NCI-H128 (cell line): ENCODE results near the gene KCNJ12.

Experiments
- DNase-seq: peaks from one replicate; lab custom pipeline; 2025; ENCODE audit not compliant: unreplicated experiment; lab: John Stamatoyannopoulos, UW

KCNJ12 gene

DNA sequence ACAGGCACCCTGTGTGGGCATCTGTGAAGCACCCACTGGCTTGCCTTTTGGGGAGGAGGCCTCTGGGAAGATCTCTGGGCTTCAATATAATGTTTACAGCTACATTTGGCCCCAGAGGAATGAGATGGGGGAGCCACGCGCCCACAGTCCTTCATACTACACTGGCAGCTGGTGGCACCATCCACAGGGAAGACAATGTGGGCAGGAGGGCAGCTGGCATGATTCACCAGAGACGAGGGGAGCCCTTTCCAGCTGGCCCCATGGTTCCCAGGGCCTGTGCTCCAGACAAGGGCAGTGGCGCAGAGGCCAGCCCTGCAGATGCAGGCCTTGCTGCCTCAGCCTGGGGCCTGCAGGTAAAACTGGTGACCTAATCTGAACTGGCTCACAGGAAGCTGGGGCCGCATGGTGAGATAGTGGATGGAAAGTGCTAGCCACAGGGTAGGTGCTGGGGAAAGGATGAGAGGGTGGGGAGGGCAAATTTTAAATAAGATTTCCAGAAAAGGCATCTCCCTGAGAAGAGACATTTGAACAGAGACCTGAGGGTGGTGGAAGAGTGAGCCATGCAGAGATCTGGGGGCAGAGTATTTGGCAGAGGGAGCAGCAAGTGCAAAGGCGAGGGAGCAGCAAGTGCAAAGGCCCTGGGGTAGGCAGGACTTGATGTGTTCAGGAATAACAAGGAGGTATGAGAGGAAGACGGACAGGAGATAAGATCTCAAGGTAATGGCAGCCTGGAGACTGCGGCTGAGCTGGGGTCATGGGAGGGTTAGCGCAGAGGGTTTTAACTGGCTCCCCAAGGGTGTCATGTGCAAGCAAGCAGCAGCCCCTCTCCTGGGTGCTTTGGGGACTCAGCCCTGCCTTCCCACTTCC lies 12.1 kb upstream of the KCNJ12 start:
- no peak for DNase-seq

DNA sequence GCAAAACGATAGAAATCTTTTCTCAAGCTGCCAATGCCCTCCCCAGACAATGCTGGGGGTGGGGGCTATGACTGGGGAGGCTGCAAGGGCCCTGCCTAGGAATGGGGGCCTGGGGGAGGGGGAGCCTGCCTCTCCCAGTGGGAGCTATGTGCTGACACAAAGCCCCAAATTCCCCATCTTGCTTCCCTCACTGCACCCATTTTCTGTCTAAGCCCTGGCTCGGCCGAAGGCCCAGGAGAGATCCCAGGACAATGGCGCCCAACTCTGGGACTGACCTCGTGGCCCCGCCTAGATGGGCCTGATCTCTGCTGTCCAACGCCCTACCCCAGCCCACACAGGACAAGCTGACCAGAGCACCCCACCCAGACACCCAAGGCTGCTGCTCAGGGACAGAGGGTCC lies 11.1 kb upstream of the KCNJ12 start:
- DNase-seq, result no peak

DNA sequence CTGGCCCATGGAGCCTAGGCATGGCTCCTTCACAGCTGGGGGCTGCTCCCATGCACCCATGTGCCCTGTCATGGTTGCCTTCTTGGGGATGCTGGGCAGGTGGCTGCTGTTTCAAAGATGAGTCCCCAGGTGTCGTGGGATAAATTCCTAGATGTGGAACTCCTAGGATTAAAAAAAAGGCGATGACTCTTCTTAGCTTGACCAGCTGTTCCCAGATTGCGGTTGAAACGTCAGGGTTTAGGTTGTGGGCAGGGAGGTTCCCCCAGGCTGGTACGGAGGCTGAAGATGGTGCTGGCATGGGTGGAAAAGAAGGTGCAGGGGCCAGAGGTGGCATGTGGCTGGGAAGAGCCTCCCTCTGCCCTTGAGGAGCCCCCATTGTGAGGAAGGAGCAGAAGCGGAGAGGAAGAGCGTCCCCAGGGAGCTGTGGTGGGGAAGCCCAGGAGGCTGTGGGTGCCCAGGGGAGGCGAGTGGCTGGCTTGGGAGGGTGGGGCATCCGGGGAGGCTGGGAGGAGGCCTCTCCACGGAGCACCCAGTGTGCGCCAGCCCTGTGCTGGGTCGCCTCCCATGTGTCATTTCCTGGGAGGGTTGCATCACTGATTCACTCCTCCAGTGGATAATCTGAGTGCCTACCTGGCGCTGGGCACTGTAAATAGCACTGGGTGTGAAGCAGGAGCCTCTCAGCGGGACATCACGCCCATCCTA lies 7.5 kb upstream of the KCNJ12 start:
- DNase-seq, result no peak

DNA sequence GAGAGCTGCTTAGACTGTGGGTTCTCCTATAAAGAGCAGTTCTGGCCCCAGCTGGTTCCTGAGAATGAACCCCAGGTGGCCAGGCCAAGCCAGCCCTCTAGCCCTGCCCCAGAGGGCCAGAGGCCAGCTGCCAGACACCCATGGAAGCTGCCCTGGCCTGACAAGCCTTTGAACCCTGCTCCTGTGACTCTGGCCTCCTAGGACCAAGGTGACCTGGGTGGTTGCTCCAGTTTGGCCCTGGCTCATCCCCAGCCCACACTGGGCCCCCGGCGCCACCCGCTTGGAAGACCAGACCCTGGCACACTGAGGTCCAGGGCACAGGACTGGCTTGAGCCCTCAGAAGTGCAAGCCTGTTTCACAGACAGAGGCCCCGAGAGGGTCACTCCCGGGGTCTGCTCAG lies 6.8 kb upstream of the KCNJ12 start:
- no peak for DNase-seq

DNA sequence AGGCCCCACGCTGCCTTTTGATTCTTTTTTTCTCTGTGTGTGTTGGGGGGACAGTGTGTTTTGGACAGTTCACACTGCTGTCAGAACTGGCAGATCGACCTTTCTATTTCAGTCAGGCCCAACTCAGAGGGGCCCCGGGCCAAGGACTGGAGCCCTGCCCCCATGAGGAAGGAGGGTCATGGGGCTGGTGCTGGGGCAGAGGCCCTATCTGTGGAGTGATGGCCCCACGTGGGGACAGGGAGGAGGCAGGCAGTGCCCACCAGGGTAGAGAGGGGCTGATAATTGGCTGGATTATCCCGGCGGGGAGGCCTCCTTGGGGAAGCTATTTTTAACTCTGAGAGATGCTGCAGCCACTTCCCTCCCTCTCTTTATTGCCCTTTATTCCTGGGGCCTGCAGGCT lies 5.7 kb upstream of the KCNJ12 start:
- DNase-seq, result no peak

DNA sequence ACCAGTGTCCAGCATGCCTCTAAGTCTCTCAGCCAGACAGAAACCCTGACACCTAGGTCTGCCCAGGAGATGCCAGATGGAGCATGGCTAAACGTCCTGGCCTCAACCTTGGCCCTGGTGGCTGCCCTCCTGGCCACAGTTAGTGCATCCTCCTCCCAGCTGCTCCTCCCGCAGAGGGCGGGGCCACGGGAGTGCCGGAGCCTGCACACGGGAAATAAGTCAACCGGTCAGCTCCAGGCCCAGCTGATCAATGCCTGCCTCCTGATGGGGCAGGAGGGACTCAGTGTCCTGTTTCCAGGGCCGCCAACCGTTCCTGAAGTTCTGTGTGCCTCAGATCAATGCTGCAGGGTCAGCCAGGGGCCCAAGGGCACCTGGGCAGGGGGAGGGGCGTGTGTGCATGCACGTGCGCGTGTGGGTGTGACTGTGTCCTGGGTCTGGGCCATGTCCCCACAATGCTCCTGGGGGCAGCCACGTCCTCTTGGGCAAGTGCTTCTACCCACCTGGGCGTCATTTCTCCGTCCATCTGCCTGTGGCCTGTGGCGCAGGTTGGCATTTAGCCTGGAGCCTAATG lies 4.6 kb upstream of the KCNJ12 start:
- no peak for DNase-seq

DNA sequence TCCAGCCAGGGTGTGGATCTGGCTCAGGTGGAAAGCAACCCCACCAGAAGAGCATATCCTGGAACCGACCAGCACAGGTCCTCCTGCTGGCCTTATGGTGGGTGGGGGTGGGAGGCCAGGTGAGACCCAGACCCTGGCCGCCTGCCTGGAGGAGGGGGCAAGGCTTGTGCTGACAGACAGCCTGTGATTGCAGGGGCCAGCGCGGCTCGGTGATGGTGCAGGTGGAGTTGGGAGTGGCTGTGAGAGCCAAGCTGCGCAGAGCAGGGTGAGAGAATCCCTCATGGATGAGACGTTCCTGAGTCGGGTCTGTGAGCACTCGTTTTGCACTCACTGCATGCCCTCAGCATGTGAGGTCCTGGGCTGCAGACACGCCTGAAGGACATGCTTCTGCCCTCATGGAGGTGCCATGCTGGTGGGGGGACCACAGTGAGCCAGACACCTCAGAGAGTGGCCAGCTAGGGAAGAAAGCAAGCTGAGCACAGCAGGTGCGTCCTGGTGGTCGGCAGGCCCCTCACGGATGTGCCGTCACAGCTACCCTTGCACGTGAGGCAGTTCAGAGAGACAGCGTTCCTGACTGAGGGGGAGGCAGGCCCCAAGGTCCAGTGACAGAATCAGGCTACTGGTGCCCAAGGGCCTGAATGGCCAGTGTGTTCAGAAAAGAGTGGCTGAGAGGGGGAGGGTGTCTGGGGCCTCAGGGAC lies 3.8 kb upstream of the KCNJ12 start:
- DNase-seq, result no peak

DNA sequence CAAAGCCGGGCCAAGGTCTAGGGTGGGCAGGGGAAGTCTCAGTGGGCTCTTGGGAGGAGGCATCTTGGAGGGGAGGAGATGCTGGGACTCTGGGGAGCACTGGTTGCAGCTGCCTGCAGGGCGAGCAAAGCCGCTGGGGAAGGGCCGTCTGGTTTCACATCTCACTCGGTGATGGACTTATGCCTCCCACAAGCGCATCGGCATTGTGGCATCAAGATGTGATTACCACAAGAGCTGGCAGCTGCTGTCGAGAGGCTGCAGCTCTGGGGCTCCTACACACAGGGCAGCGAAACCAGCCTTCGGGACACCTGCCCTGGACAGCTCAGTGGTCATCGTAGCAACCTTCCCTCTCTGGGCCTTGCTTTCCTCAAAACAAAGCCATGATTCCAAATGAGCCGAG lies 3.1 kb upstream of the KCNJ12 start:
- DNase-seq, result no peak

DNA sequence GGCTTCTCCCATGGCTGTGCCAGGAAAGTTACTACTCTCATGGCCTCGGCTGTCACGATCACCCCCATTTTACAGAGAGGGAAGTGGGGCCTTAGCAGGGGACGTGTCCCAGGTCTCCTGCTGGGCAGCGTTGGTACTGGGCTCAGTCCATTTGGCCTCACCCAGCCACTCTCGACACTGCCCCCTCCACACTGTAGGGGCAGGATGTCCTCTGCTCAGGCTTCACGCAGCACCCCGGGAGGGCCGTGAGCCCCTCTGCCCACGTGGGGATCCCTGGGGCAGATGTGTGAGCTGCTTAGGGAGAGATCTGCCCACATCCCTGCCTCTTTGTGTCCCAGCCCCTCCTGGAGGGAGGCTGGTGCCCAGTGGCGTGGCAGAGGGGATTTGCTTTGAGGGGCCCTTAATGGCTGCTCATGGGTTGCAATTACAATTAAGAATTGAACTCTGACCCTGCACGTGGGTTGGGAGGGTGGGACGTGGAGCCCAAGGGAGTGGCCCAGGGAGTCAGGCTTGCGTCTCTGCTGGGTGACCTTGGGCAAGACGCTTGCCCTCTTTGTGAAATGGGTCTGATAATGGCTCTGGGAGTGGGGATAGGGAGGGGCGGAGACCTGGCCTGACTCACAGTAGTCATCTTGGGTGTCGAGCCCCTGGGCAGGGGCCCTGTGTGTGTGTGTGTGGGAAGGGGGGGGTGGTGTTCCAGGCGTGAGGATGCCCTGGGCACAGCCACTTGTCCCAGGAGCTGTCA lies 2.3 kb upstream of the KCNJ12 start:
- DNase-seq, result no peak

DNA sequence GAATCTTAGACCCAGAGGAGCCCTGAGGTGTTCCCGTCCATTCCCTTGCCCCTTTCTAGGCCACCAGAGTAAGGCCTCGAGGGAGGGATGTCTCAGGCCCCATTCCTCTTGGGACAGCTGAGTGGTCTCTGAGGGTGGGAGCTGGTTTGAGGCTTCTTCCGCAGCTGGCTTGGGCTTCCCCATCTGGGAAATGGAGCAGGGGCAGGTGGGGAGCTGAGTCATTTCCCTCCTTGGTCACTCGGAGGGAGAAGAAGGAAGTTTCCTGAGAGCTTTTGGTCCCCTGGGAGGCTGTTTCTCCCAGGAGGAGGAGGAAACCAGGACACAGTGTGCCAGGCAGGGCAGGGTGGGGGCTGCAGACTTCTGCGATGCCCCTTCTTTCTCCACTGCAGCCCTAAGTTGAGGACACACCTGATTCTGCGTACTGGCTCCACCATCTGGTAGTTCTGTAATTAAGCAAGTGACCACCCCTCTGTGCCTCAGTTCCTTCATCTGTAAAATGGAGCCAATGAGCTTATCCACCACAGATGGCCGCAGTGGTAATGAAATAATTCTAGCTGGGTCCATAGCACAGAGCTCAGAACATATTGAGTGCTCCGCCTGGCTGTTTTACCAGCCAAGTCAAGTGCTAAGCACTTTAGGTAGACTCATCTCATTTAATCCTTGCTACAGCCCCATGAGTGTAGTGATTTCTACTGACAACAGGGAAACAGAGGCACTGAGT lies 1.6 kb upstream of the KCNJ12 start:
- no peak for DNase-seq

DNA sequence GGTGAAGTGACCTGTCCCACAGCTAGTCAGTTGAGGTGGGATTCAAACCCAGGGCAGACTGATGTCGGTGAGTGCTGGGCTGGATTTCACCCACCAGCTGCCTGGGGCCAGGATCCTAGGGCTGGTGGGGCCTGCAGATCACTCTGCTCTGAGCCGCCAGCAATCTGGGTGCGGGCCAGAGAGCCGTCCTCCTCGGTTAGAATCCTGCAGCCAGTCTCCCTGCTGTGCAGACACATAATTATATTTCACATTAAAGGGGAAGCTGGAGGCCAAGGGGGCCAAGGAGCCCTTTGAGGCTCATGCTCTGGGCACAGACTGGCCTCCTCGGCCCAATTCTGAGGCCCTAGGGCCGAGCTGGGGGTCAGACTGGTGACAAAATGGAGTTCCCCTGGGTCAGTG lies 996 bp upstream of the KCNJ12 start:
- no peak for DNase-seq

DNA sequence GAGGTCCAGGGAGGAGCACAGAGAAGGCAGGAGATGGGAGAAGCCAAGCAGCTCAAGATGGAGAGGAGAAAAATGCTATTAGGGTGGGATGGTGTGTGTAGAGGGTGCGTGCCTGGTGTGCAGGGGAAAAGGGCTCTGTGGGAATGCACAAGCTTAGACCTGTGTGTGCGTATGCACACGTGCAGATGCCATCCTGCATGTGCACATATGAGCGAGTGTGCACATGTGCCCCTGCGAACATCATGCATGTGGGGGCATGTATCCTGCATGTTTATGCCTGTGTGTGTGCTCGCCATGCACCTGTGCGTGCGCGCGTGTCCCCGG lies 438 bp upstream of the KCNJ12 start:
- DNase-seq, result no peak

DNA sequence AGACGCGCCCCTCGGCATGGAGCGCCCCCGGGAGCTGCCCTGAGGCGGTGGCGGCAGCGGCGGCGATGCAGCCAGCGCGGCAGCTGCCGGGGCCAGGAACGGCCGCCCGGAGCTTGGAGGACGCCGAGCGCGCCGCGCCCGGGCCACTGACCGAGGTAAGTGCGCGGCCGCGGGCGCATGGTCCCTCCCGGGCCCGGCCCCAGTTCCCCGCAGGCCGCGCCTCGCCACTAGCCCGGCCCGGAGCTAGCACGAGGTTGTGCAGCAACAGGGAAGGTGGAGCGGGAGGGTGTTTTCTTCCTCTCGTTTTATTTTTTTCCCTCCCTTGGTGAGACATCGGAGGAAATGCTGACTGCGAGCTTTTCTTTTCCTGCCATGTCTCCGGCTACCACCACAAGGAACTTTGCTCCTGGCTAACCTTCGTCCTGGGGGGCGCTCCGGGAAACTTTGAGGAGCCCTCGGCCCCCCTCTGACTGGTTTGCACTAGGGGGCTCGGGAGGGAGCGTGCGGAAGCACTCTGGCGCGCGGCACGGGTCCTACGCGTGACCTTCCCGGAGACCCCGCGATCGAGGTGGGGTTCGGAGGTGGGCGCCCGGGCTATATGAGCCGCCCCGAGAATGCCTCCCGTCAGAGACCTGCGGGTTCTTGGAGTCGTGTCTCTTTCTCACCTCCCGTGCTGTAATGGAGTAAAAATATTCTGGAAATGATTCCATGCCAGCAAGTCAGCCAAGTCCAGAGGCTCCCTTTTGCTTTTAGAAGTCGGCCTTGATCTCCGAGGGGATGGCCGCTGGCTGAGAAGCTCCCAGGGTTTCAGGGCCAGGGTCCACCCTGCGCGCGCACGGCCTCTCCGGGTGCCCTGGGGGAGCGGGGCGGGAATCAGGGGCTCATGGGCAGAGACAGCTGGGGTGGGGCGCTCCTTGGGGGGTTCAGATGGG lies 868 bp downstream of the KCNJ12 start:
- DNase-seq, result no peak

DNA sequence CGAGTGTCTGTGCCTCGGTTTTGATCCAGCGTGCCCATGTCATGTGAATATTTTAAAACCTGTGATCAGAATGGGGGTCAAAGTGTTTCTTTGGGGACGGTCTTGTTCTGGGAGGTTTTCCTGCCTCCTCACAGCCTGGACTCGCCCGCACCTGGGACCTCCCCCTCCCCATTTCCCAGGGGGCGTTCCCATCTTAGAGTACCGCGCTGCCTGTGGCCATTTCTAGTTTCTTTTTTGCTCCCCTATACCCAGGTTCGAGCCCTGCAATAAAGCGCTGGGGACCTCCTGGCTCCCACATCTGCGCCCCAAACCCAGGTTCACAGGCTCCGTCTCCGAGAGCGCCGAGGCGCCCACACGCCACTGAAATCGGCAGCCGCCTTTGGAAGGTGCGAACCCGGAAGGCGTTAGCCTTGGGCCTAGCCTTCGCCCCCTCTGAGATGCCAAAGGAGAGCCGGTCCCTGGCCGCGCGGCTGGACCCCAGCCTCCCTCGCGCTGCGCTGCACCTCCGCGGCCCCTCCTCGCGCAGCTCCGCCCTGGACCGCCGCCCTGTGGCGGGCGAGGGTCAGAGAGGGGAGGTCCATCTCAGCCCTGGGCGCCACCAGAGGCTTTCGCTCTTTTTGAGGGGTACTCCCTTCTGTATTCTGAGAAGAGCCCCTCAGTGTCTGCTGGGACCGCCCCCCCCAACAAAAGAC lies 1.7 kb downstream of the KCNJ12 start:
- DNase-seq, result no peak

DNA sequence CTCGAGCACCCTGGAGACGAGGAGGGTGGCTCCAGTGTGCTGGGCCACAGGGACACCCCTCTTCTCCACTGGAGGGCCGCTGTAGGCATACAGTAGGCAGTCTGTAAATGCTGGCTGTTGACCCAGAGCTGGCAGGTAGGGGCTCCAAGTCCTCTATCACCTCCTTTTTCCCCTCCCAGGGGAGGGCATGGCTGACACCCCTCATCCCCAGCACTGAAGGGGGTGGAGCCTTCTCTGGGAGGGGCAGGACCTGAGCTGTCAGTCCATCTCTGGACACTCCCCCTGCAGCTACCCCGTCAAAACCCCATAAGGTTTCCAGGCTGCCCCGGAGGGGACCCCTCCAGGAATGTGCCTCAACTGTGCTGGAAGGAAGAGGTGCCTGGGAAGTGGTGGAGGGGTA lies 2.4 kb downstream of the KCNJ12 start:
- no peak for DNase-seq

DNA sequence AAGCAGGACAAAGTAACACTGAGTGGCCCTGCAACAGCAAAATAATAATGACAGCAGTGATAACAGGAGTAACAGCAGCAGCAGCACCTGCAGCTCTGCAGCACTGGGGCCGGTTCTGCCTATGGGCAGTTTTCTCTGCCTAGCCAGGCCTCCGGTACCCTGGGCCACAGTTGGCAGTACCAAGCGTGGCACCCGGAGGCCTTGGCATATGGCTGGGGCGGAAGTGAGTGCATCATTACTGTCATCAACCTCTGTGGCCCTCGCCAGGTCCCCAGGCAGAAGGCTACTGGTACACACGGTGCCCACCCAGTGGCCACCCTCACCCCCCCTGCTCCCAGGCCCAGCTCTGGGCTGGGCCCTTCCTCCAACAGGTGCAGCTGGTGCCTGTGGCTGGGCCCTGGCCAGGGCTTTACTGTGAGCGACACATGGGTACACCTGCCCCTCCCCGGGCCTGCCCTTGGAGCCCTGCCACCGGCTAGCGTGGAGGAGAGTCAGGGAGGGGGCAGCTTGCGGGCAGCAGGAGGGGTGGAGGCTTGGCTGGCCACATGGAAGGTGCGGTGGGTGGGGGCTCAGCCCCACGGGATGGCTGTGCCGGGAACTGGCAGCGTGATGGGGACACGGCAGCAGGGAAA lies 3.0 kb downstream of the KCNJ12 start:
- no peak for DNase-seq

DNA sequence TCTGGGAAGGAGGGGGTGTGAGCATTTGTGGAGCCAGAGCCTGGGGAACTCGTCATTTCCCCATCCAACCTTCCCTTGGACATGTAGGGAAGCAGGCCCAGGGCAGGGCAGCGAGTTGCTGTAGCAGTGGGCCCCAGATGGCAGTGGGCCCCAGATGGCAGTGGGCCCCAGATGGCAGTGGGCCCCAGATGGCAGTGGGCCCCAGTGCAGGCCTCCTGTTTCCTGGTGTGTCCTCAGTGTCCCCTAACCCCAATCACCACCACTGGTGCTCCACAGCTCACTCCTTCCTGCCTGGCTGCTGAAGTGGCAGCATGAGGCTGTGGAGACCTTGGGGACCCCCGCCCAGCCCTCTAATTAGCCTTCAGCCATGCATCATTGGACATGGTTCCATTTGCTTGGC lies 4.5 kb downstream of the KCNJ12 start:
- no peak for DNase-seq

DNA sequence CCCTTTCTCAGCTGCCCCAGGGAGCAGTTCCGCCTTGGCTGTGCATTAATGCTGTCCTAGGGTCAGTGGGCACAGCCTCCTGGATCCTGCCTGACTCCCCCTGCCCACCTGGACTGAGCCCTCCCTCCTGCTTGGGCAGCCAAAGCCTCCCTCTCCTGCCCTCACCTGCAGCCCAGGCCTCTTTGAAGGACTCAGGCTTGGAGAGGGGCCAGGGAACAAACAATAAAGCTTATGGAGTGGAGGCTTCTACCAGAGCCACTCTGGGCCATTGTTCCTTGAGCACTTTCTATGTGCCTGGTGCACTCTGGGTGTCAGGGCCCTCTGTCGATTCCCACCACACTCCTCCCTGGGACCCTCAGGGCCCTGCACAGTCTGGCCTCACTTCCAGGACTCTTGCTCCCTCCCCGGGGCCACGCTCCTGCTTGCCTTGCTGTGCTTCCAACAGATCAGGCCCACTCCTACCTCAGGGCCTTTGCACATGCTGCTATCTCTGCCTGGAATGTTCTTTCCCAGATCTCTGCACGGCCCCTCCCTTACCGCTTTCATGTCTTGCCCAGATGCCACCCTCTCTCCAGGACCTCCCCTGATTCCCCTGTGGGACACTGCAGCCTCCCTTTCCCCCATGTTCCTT lies 5.0 kb downstream of the KCNJ12 start:
- no peak for DNase-seq
